NCI-H2227 (cell line): Measurements from ENCODE around the gene AOC3.
A peak's percentile ranks its signal among the peaks of the same experiment; 100 is the strongest.

Source experiments
- DNase-seq: peaks from one replicate; lab custom pipeline; 2025; ENCODE audit not compliant: unreplicated experiment; lab: John Stamatoyannopoulos, UW

Gene AOC3

GRCh38 chr17:42850954-42851353 lies at the start of gene AOC3:
Gene AOC3 (plus strand): TSS chr17:42851199. CDS start chr17:42851344, 145 bp downstream.
- DNase-seq = no peak

GRCh38 chr17:42803074-42803883 lies 47.7 kb upstream of the AOC3 start:
- no peak for DNase-seq

GRCh38 chr17:42804918-42805367 lies 46.1 kb upstream of the AOC3 start:
- no peak for DNase-seq

GRCh38 chr17:42806249-42806648 lies 44.8 kb upstream of the AOC3 start:
- DNase-seq = no peak

GRCh38 chr17:42809250-42809649 lies 41.7 kb upstream of the AOC3 start:
- no peak for DNase-seq

- peak; percentile 50 for DNase-seq
Measured at GRCh38 chr17:42814633-42815399, 36.2 kb upstream of the AOC3 start.

- DNase-seq = no peak
Measured at GRCh38 chr17:42817866-42818265, 33.1 kb upstream of the AOC3 start.

GRCh38 chr17:42818379-42818778 lies 32.6 kb upstream of the AOC3 start:
- no peak for DNase-seq

GRCh38 chr17:42819939-42820535 lies 31.0 kb upstream of the AOC3 start:
- DNase-seq = peak; percentile 83

GRCh38 chr17:42821176-42821575 lies 29.8 kb upstream of the AOC3 start:
- no peak for DNase-seq

- no peak for DNase-seq
Measured at GRCh38 chr17:42827472-42827871, 23.5 kb upstream of the AOC3 start.

GRCh38 chr17:42830971-42831370 lies 20.0 kb upstream of the AOC3 start:
- DNase-seq = no peak

- DNase-seq = no peak
Measured at GRCh38 chr17:42832213-42832933, 18.6 kb upstream of the AOC3 start.

GRCh38 chr17:42832934-42833766 lies 17.8 kb upstream of the AOC3 start, which contains the start of gene PSME3:
Gene PSME3 (plus strand): TSS chr17:42833397. CDS start chr17:42833632, 235 bp downstream.
- DNase-seq = peak; percentile 93

GRCh38 chr17:42833767-42834422 lies 17.1 kb upstream of the AOC3 start:
- DNase-seq = no peak

GRCh38 chr17:42835732-42836131 lies 15.3 kb upstream of the AOC3 start:
- DNase-seq = no peak

- DNase-seq = no peak
Measured at GRCh38 chr17:42841975-42842685, 8.9 kb upstream of the AOC3 start.

GRCh38 chr17:42843358-42843934 lies 7.6 kb upstream of the AOC3 start:
- peak; percentile 69 for DNase-seq

- DNase-seq = no peak
Measured at GRCh38 chr17:42844271-42844670, 6.7 kb upstream of the AOC3 start, which contains the start of gene AOC2. Gene AOC2 (plus strand): TSS chr17:42844580. CDS start chr17:42844627, 47 bp downstream.
